ENCODE measurements around the gene ZNHIT6.

DNA sequence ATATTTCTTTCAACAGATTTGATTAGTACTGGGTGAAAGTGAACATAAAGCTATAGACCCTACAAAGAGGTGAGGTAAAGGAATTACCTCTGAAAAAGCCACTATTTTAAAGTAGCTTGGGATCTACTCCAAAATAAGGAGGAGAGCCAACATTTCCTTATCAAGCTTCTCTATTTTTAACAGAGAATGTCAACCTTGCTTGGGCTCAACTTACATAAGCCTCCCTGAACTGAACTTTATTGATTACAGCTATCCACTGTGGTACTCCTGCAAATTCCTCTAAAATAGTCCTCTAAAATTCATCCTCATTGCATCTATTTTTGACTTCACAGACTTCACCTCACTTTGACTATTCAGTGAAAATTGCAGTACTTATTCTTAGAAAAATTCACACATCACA lies 10.3 kb downstream of the ZNHIT6 start:
- TF ChIP-seq GATA3 (IDR thresholded peaks at IDR 0.05; ENCODE audit: low read depth, low read length): no peak
- TF ChIP-seq GATA2 (IDR thresholded peaks at IDR 0.05; ENCODE audit: low read depth, low read length): no peak
